GM03348 (cell line): ENCODE data around the gene RRAS.

ENCODE experiments used
- DNase-seq: peaks from one replicate; pipeline ENCODE4 v3.0.0; 2012; ENCODE audit warnings: low spot score

The RRAS gene

GRCh38 chr19:49654581-49654980 lies 14.6 kb upstream of the RRAS start:
- DNase-seq = no peak

- no peak for DNase-seq
These were observed 13.5 kb upstream of the RRAS start for GRCh38 chr19:49653466-49653806.

GRCh38 chr19:49652551-49653465 lies 12.9 kb upstream of the RRAS start:
- DNase-seq = no peak

- no peak for DNase-seq
These were observed 12.0 kb upstream of the RRAS start for GRCh38 chr19:49651820-49652550.

- no peak for DNase-seq
These were observed 11.3 kb upstream of the RRAS start for GRCh38 chr19:49651029-49651819.

- DNase-seq = no peak
These were observed 6.6 kb upstream of the RRAS start for GRCh38 chr19:49646586-49646985.

- no peak for DNase-seq
These were observed 6.1 kb upstream of the RRAS start for GRCh38 chr19:49645995-49646394.

- DNase-seq = no peak
These were observed 5.6 kb upstream of the RRAS start for GRCh38 chr19:49645592-49645991.

- no peak for DNase-seq
These were observed 3.5 kb upstream of the RRAS start for GRCh38 chr19:49643466-49643865.

GRCh38 chr19:49642492-49643035 lies 2.6 kb upstream of the RRAS start:
- DNase-seq = no peak

- peak; percentile 97 for DNase-seq
These were observed 1.9 kb upstream of the RRAS start, which contains the start of gene SCAF1 for GRCh38 chr19:49641688-49642491. SCAF1 (plus strand) TSS chr19:49642209; CDS start chr19:49645027, 2,818 bp downstream.

GRCh38 chr19:49639401-49640112 lies 386 bp downstream of the RRAS start:
- DNase-seq = no peak

- DNase-seq = peak; percentile 94
These were observed 1.9 kb downstream of the RRAS start for GRCh38 chr19:49637821-49638738.

GRCh38 chr19:49636233-49636932 lies 3.6 kb downstream of the RRAS start:
- no peak for DNase-seq

GRCh38 chr19:49635530-49636232 lies 4.3 kb downstream of the RRAS start:
- no peak for DNase-seq

GRCh38 chr19:49633273-49633672 lies 6.7 kb downstream of the RRAS start:
- peak; percentile 37 for DNase-seq

GRCh38 chr19:49632576-49632975 lies 7.4 kb downstream of the RRAS start:
- DNase-seq = no peak

- DNase-seq = no peak
These were observed 8.2 kb downstream of the RRAS start for GRCh38 chr19:49631610-49632192.
